ENCODE measurements around the gene AGAP1.

GRCh38 chr2:235444101-235444597 is 49.7 kb upstream of the AGAP1 start:
- TF ChIP-seq, protein P1, sequence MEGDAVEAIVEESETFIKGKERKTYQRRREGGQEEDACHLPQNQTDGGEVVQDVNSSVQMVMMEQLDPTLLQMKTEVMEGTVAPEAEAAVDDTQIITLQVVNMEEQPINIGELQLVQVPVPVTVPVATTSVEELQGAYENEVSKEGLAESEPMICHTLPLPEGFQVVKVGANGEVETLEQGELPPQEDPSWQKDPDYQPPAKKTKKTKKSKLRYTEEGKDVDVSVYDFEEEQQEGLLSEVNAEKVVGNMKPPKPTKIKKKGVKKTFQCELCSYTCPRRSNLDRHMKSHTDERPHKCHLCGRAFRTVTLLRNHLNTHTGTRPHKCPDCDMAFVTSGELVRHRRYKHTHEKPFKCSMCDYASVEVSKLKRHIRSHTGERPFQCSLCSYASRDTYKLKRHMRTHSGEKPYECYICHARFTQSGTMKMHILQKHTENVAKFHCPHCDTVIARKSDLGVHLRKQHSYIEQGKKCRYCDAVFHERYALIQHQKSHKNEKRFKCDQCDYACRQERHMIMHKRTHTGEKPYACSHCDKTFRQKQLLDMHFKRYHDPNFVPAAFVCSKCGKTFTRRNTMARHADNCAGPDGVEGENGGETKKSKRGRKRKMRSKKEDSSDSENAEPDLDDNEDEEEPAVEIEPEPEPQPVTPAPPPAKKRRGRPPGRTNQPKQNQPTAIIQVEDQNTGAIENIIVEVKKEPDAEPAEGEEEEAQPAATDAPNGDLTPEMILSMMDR (IDR thresholded peaks at IDR 0.05): no peak
- TF ChIP-seq POLR2AphosphoS5 (IDR thresholded peaks at IDR 0.05) (no peak), POLR2A (IDR thresholded peaks at IDR 0.05) (no peak)

Measured in sigmoid colon (tissue), 4 donors.